Neutrophil (primary cell): ENCODE measurements around the gene MAJIN.

Source experiments
- H3K27ac ChIP-seq: fragments of 200-600 bp; sonication (generic); 2 replicates; pipeline ENCODE4 v1.5.1; 2016; ENCODE audit warnings: mild to moderate bottlenecking, moderate library complexity
- H3K27me3 ChIP-seq: fragments of 200-600 bp; sonication (generic); 2 replicates; pipeline ENCODE4 v1.6.0; 2016; ENCODE audit warnings: mild to moderate bottlenecking
- H3K36me3 ChIP-seq: fragments of 200-600 bp; sonication (generic); 2 replicates; pipeline ENCODE4 v1.5.1; 2017
- H3K4me1 ChIP-seq, 2 experiments: fragments of 200-600 bp in 1 of 2; sonication (generic) in 1 of 2; 1 replicate in 1 of 2; 2 replicates in 1 of 2; pipeline versions ENCODE4 v1.5.1 to v1.6.1; 2013 to 2016; ENCODE audit warnings: low read depth in 1 of 2, low read length in 1 of 2, mild to moderate bottlenecking in 1 of 2, moderate library complexity in 1 of 2; ENCODE audit not compliant: control insufficient read depth in 1 of 2, insufficient read depth in 1 of 2
- H3K4me3 ChIP-seq, 2 experiments: fragments of 200-600 bp in 1 of 2; sonication (generic) in 1 of 2; 1 replicate in 1 of 2; 2 replicates in 1 of 2; pipeline ENCODE4 v1.5.1; 2013 to 2016; ENCODE audit warnings: low read depth in 1 of 2, low read length in 1 of 2, mild to moderate bottlenecking in 1 of 2, moderate library complexity in 1 of 2
- H3K9me3 ChIP-seq: fragments of 200-600 bp; sonication (generic); 2 replicates; pipeline ENCODE4 v1.5.1; 2016
- TF ChIP-seq, protein P1 (sequence below): fragments of 200-600 bp; sonication (generic); IDR thresholded peaks from 2 replicates; pipeline ENCODE4 v1.5.1; 2016; ENCODE audit warnings: antibody characterized with exemption

The MAJIN gene

DNA sequence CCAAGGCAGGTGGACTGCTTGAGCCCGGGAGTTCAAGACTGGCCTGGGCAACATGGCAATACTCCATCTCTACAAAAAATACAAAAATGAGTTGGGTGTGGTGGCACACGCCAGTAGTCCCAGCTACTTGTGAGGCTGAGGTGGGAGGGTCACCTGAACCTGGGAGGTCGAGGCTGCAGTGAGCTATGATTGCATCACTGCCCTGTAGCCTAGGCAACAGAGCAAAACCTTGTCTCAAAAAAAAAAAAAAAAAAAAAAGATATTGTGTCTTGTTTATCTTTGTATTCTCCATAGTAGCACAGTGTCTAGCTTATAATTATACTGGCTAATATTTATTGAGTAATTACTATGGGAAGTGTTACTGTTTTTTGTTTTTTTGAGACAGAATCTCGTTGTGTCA, 20.4 kb downstream of the MAJIN start:
- H3K9me3 ChIP-seq, result no peaks in the 10 kb centered on the region
- H3K4me3 ChIP-seq, result no peak overlapping the region
- peaks cover 58% of the 10 kb centered on the region for H3K27me3 ChIP-seq
- no peaks in the 10 kb centered on the region for H3K4me1 ChIP-seq
- no peak overlapping the region for H3K27ac ChIP-seq
- H3K36me3 ChIP-seq, result no peaks in the 10 kb centered on the region
- TF ChIP-seq, protein P1, sequence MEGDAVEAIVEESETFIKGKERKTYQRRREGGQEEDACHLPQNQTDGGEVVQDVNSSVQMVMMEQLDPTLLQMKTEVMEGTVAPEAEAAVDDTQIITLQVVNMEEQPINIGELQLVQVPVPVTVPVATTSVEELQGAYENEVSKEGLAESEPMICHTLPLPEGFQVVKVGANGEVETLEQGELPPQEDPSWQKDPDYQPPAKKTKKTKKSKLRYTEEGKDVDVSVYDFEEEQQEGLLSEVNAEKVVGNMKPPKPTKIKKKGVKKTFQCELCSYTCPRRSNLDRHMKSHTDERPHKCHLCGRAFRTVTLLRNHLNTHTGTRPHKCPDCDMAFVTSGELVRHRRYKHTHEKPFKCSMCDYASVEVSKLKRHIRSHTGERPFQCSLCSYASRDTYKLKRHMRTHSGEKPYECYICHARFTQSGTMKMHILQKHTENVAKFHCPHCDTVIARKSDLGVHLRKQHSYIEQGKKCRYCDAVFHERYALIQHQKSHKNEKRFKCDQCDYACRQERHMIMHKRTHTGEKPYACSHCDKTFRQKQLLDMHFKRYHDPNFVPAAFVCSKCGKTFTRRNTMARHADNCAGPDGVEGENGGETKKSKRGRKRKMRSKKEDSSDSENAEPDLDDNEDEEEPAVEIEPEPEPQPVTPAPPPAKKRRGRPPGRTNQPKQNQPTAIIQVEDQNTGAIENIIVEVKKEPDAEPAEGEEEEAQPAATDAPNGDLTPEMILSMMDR, result no peak

DNA sequence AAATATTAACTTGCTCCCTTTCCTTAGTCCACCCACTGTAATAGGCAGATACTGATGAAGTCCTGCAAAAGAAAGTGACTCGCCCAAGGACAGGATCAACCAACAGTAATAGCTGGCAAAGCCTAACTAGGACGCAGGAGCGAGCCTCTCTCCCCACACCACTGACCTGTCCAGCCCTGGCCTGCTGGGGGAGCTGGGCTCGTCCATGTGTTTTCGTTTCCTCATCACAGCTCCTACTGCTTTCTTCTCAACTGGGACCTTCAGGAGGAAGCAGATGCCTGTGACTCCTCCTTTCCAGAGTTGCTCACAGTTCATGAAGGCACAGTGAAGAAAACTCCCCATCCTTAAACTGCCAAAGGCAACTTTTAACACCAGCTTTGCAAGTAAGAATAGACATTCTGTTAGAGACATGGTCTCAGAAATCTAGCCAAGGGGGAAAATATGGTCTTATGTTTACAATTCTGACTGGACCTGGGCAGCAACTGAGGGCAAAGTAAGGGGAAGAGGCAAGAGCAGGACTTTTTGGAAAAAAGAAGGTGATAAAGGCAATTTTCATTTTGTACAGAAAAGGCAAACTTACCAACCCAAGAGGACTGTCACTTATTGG, 24.6 kb downstream of the MAJIN start:
- TF ChIP-seq, protein P1, result no peak

DNA sequence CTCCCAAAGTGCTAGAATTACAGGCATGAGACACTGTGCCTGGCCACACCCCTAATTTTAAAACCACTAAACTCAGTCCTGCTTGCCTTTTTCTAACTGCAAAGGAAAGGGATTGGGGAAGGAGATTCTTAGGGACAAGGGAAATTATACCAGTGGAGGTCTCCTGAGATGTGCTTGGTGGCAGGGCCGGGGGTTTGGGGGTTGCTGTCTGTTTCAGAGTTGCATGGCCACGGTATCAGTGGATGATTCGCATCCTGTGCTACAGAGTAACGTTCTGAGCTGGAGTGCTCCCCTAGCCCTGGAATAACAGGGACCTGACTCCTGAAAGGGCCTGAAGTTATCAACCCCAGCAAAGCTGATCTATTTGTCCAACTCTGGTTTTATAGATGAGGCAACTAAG, 35.4 kb downstream of the MAJIN start:
- TF ChIP-seq, protein P1, result no peak

More for the DNA sequence above, 24.6 kb downstream of the MAJIN start:
- H3K4me3 ChIP-seq, result no peak overlapping the region
- peaks cover 66% of the 10 kb centered on the region for H3K27me3 ChIP-seq
- H3K4me1 ChIP-seq, result no peaks in the 10 kb centered on the region
- no peaks in the 10 kb centered on the region for H3K9me3 ChIP-seq
- H3K36me3 ChIP-seq, result no peaks in the 10 kb centered on the region
- H3K27ac ChIP-seq, result no peak overlapping the region

DNA sequence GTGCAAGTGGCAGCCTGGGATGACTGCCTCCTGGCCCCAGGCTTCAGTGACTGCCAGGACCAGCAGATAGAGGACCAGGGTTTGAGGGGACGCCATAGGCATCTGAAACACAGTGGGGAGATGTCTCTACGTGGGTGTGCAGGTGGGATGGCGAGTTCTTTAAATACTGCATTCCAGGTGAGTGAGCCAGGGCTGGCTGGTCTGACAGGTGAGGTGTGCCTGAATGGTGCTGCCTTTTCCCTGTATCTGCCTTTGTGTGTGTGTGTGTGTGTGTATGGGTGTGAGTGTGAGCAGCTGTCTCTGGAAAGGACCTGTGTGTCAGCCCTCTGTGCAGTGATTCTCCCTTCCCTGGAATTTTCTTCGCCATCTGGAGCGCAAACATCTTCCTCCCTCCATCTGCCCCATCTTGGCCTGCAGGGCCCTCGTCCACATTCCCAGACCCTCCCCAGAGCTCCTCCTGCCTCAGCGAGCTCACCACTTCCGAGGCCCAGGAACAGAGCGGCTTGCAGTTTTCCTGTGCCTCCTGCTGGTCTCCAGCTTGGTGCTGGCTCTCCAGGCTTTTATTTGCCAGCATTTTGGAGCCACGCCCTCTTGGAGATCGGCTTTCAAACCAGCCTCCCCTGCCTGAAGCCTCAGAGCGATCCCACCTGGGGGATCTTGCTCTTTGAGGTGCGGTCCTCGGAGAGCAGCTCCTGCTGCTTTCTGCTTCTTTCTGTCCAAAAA, 36.4 kb downstream of the MAJIN start, which contains the start of gene GPHA2:
Gene GPHA2, minus strand, starts transcription at position 535 of the 723 bp plus-strand sequence. Its CDS starts 433 bp downstream, at position 102.
- Histone ChIP-seq H3K4me1 (peaks cover 7 to 10% of the 10 kb centered on the region in 2 experiments), H3K36me3 (peaks cover 59% of the 10 kb centered on the region), H3K27ac (peak within 1 kb of the TSS; percentile 66)

More for the DNA sequence above, 35.4 kb downstream of the MAJIN start:
- Histone ChIP-seq H3K36me3 (peaks cover 48% of the 10 kb centered on the region), H3K27me3 (peaks cover 30% of the 10 kb centered on the region), H3K4me3 (no peak overlapping the region), H3K9me3 (no peaks in the 10 kb centered on the region), H3K4me1 (peaks cover 7 to 10% of the 10 kb centered on the region in 2 experiments), H3K27ac (no peak overlapping the region)

DNA sequence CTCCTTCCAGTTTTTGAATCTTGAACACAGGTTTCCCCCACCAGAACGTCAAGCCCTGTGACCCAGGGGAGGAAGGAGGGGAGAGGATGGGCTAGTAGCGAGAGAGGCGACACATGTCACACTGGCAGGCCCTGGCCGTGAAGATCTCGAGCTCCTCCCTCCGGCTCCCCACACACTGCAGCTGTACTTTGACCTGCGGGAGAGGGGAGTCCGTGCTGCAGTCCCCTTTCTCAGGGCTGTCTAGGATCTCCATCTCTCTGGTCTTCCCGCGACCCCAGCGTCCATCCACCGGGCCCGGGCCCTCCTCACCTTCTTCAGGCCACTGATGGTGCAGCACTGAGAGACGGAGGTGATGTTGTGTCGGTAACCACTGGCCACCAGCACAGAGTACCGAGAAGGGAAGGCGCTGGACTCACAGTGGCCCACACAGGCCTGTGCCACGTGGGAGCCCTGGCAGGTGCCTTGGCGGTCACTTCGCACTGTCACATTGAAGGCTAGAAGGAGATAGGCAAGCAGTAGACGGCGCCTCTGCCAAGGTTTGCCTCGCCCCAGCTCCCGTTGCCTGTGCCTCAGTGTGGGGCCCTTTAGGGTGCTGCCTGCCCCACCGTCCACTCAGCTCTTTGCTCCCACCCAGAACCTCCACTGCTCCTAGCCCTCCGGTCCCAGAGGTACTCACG, 37.1 kb downstream of the MAJIN start:
- Histone ChIP-seq H3K36me3 (peaks cover 66% of the 10 kb centered on the region), H3K27me3 (peaks cover 17% of the 10 kb centered on the region), H3K4me3 (no peak overlapping the region), H3K27ac (peak overlapping the region; percentile 66), H3K9me3 (no peaks in the 10 kb centered on the region), H3K4me1 (peaks cover 7 to 10% of the 10 kb centered on the region in 2 experiments)
- TF ChIP-seq, protein P1, result no peak

More for the DNA sequence above, 36.4 kb downstream of the MAJIN start, which contains the start of gene GPHA2:
- peaks cover 23% of the 10 kb centered on the region for H3K27me3 ChIP-seq
- H3K4me3 ChIP-seq, result no peak within 1 kb of the TSS
- H3K9me3 ChIP-seq, result no peaks in the 10 kb centered on the region
- TF ChIP-seq, protein P1, result no peak
